CD4-positive, alpha-beta T cell (primary cell): ENCODE data around the gene ZNF280C. TPM values are rescaled to one million over a fixed set of nuclear protein-coding genes. Genes with fewer than 3 reads are reported as not detected.

Experiments used
- ATAC-seq: fragments of 200-7000 bp; cut with Tn5 transposase; one replicate; pipeline ENCODE4 v1.10.0; 2022; ENCODE audit warnings: mild to moderate bottlenecking; ENCODE audit not compliant: poor library complexity
- CTCF ChIA-PET: fragments of 350-600 bp; sonication (Branson Sonifier 250); formaldehyde crosslinking; loops from one replicate; lab custom pipeline; 2021; ENCODE audit warnings: antibody characterized with exemption, inconsistent platforms; lab: Charles Lee
- POLR2A ChIA-PET: fragments of 350-600 bp; sonication (Branson Sonifier 250); formaldehyde crosslinking; loops from one replicate; lab custom pipeline; 2021; ENCODE audit warnings: antibody characterized with exemption, inconsistent platforms; lab: Charles Lee
- DNase-seq, 14 experiments: peaks; one replicate each; pipeline ENCODE4 v3.0.0-alpha.2; 2013 to 2020; ENCODE audit warnings: mixed read lengths in 2 of 14
- H3K27ac ChIP-seq, 2 donors: one replicate each; pipeline versions ENCODE4 v1.5.1 to v1.7.0; 2013; ENCODE audit warnings: low read length in 2 of 2, low read depth in 1 of 2, mild to moderate bottlenecking in 1 of 2
- H3K27me3 ChIP-seq, 2 experiments: 1 replicate in 1 of 2; 2 replicates in 1 of 2; pipeline versions ENCODE4 v1.6.1 to v1.7.0; 2013; ENCODE audit warnings: low read length in 2 of 2, control low read depth in 1 of 2, mild to moderate bottlenecking in 1 of 2, moderate library complexity in 1 of 2; ENCODE audit not compliant: insufficient read depth in 2 of 2, control insufficient read depth in 1 of 2
- H3K36me3 ChIP-seq: one replicate; pipeline ENCODE4 v1.6.1; 2013; ENCODE audit warnings: low read length, control low read depth; ENCODE audit not compliant: insufficient read depth
- H3K4me1 ChIP-seq: one replicate; pipeline ENCODE4 v1.6.1; 2013; ENCODE audit warnings: low read length, control low read depth; ENCODE audit not compliant: insufficient read depth
- H3K4me3 ChIP-seq: one replicate; pipeline ENCODE4 v1.5.1; 2013; ENCODE audit warnings: mild to moderate bottlenecking, low read length, moderate library complexity
- H3K9me3 ChIP-seq, 2 experiments: 1 replicate in 1 of 2; 2 replicates in 1 of 2; pipeline versions ENCODE4 v1.6.1 to v1.7.0; 2013; ENCODE audit warnings: low read length in 2 of 2, mild to moderate bottlenecking in 2 of 2, control low read depth in 1 of 2, moderate library complexity in 1 of 2; ENCODE audit not compliant: control insufficient read depth in 1 of 2, insufficient read depth in 1 of 2
- H3K27ac Mint-ChIP-seq: one replicate; pipeline ENCODE4 v1.8.0; 2020; ENCODE audit warnings: mixed read lengths
- H3K27me3 Mint-ChIP-seq: one replicate; pipeline ENCODE4 v1.8.0; 2021; ENCODE audit warnings: mixed read lengths
- H3K36me3 Mint-ChIP-seq: one replicate; pipeline ENCODE4 v1.8.0; 2021; ENCODE audit warnings: low read depth, mixed read lengths
- H3K4me1 Mint-ChIP-seq: one replicate; pipeline ENCODE4 v1.8.0; 2021; ENCODE audit warnings: low read depth, mixed read lengths
- H3K4me3 Mint-ChIP-seq: one replicate; pipeline ENCODE4 v1.8.0; 2020; ENCODE audit warnings: mild to moderate bottlenecking, mixed read lengths
- H3K9me3 Mint-ChIP-seq: one replicate; pipeline ENCODE4 v1.8.0; 2020; ENCODE audit warnings: mixed read lengths
- intact Hi-C, 2 experiments: fragments of 100-400 bp; cut with DNase I in 1 of 2; cut with micrococcal nuclease in 1 of 2; formaldehyde crosslinking; loops; one replicate each; pipeline versions ENCODE4 v1.15.1 to v1.9.0; 2023 to 2025; cut with DNase I, micrococcal nuclease
- total RNA-seq, 174 experiments: library from RNA in 2 of 174; stranded (reverse) in 2 of 174; gene quantifications; one replicate each; pipeline ENCODE4 v1.2.3 and lab custom pipeline; 2021 to 2026
- TF ChIP-seq, protein P1 (sequence below): fragments of 200-600 bp; IDR thresholded peaks from one replicate; pipeline ENCODE4 v1.8.0; 2022; ENCODE audit warnings: antibody characterized with exemption, mild to moderate bottlenecking

Gene ZNF280C
- total RNA-seq, 2 experiments from 2014 or later: 3.7 to 4.2 TPM

DNA sequence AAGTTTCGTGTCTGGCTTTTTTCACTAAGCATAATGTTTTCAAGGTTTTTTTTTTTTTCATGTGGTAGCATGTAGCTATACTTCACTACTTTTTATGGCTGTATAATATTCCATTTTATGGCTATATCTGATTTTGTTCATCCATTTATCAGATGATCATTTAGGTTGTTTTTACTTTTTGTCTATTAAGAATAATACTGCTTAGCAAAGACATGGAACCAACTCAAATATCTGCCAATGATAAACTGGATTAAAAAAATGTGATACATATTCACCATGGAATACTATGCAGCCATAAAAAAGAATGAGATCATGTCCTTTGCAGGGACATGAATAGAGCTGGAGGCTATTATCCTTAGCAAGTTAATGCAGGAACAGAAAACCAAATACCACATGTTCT is 32.7 kb upstream of the ZNF280C start:
- TF ChIP-seq, protein P1, sequence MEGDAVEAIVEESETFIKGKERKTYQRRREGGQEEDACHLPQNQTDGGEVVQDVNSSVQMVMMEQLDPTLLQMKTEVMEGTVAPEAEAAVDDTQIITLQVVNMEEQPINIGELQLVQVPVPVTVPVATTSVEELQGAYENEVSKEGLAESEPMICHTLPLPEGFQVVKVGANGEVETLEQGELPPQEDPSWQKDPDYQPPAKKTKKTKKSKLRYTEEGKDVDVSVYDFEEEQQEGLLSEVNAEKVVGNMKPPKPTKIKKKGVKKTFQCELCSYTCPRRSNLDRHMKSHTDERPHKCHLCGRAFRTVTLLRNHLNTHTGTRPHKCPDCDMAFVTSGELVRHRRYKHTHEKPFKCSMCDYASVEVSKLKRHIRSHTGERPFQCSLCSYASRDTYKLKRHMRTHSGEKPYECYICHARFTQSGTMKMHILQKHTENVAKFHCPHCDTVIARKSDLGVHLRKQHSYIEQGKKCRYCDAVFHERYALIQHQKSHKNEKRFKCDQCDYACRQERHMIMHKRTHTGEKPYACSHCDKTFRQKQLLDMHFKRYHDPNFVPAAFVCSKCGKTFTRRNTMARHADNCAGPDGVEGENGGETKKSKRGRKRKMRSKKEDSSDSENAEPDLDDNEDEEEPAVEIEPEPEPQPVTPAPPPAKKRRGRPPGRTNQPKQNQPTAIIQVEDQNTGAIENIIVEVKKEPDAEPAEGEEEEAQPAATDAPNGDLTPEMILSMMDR: no peak
- intact Hi-C loops: no loop called here
- ATAC-seq: no peak
- Mint-ChIP-seq H3K4me3 (no peak overlapping the region), H3K36me3 (no peaks in the 10 kb centered on the region), H3K4me1 (no peaks in the 10 kb centered on the region), H3K9me3 (no peaks in the 10 kb centered on the region), H3K27me3 (no peaks in the 10 kb centered on the region), H3K27ac (no peak overlapping the region)
- CTCF ChIA-PET: no interaction called here
- H3K4me3 ChIP-seq: no peak overlapping the region
- H3K27me3 ChIP-seq: no peaks in the 10 kb centered on the region
- H3K27ac ChIP-seq: no peak overlapping the region
- no peaks in the 10 kb centered on the region for H3K36me3 ChIP-seq
- POLR2A ChIA-PET: no interaction called here
- no peaks in the 10 kb centered on the region for H3K9me3 ChIP-seq
- H3K4me1 ChIP-seq: no peaks in the 10 kb centered on the region
- DNase-seq: no peak

DNA sequence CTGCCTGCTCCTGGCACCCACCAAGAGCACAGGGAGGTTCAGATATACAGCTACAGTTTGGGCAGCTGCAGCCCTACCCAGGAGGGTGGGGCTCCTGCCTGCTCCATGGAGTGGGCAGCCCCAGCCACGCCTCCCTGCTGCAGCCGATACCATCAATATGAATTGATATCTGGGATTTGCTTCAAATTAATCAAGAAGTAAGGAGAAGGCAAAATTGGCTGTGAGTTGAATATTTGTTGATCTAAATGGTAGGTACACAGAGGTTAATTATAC is 31.2 kb upstream of the ZNF280C start:
- ChIA-PET CTCF (no interaction called here), POLR2A (no interaction called here)
- no peak overlapping the region for H3K27ac ChIP-seq
- H3K4me1 Mint-ChIP-seq: no peaks in the 10 kb centered on the region
- H3K36me3 Mint-ChIP-seq: no peaks in the 10 kb centered on the region
- H3K9me3 ChIP-seq: no peaks in the 10 kb centered on the region
- intact Hi-C loops: no loop called here
- no peaks in the 10 kb centered on the region for H3K27me3 ChIP-seq
- H3K36me3 ChIP-seq: no peaks in the 10 kb centered on the region
- H3K27ac Mint-ChIP-seq: no peak overlapping the region
- H3K9me3 Mint-ChIP-seq: no peaks in the 10 kb centered on the region
- no peaks in the 10 kb centered on the region for H3K4me1 ChIP-seq
- ATAC-seq: no peak
- H3K4me3 ChIP-seq: no peak overlapping the region
- no peak for DNase-seq
- no peak overlapping the region for H3K4me3 Mint-ChIP-seq
- TF ChIP-seq, protein P1: no peak
- no peaks in the 10 kb centered on the region for H3K27me3 Mint-ChIP-seq

DNA sequence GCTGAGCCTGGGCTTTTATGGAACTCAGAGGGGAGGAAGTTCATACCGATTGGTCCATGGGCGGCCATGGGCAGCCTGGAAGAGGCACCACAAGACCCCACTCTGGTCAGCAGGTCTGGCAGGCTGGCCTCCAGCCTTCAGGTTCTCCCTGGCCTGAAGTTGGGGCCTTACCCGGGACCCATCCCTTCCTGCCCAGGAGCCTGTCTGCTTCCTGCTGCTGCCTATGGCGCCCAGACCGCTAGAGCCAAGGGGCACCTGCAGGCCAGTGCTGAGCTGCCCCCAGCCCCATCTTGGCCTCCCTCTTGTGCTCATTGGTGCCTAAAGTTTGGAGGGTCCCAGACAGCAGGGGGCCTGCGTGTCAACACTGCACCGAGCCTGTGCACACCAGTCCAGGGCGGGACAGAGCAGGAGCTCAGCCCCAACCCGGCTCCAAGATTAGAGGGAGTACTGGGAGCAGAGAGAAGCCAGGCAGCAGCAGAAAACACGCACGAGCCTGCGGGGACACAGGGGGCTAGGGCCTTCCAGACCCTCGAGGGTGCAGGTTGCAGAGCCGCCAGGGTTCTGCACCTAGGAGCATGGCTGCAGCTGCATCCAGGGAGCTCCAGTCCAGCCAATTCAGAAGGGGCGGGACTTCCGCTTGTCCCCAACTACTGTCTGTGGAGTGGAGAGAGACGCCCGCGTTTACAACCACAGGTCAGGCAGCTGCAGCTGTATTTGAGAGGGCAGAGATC is 30.7 kb upstream of the ZNF280C start:
- intact Hi-C loops: no loop called here
- Mint-ChIP-seq H3K36me3 (no peaks in the 10 kb centered on the region), H3K4me3 (no peak overlapping the region), H3K27me3 (no peaks in the 10 kb centered on the region), H3K27ac (no peak overlapping the region), H3K9me3 (no peaks in the 10 kb centered on the region), H3K4me1 (no peaks in the 10 kb centered on the region)
- DNase-seq: no peak
- no peaks in the 10 kb centered on the region for H3K36me3 ChIP-seq
- H3K27me3 ChIP-seq: no peaks in the 10 kb centered on the region
- ChIA-PET CTCF (no interaction called here), POLR2A (no interaction called here)
- no peaks in the 10 kb centered on the region for H3K4me1 ChIP-seq
- no peak for ATAC-seq
- TF ChIP-seq, protein P1: no peak
- H3K4me3 ChIP-seq: no peak overlapping the region
- H3K9me3 ChIP-seq: no peaks in the 10 kb centered on the region
- no peak overlapping the region for H3K27ac ChIP-seq
